Erythroblast (primary cell): ENCODE results near the gene CACNA2D1.

Source experiments
- GATA1 ChIP-seq: IDR thresholded peaks from 2 replicates; pipeline ENCODE4 v1.6.1; 2011; ENCODE audit warnings: low read depth, mild to moderate bottlenecking, control low read depth, low read length, moderate library complexity
- POLR2A ChIP-seq: IDR thresholded peaks from 2 replicates; pipeline ENCODE4 v1.6.1; 2011; ENCODE audit warnings: mild to moderate bottlenecking, low read length

DNA sequence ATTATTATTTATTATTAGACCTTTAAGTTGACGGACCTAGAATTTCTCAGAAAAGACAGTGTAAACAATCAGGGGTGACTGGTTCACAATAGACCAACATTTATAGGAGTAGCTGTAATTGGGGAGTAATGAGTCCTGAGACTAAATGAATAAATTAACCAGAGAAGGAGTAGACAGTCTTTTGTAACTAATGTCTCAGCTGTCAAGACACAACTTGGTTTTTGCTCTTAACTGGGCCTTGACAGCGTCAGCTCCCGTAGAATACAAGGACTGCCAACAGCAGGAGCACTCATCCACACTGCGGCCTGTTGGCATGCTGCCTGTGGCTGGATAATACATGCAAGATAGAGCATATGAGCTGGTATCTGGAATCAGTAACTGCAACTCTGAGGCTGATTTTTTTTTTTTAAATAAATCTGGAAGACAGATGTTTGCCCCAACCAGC is 123.9 kb downstream of the CACNA2D1 start:
- TF ChIP-seq POLR2A (no peak), GATA1 (no peak)
